ENCODE data around the gene ZNF728.
A peak's percentile ranks its signal among the peaks of the same experiment; 100 is the strongest.
"Not testable (repeated sequence)": the region's sequence is repeated elsewhere in the genome, so short reads cannot be mapped to it uniquely, and the experiment has no call there.

The ZNF728 gene

GRCh38 chr19:23002690-23003422 lies at the start of gene ZNF728:
ZNF728 (minus strand) TSS chr19:23003176; CDS start chr19:23003030, 146 bp downstream.
- Histone ChIP-seq H3K36me3 (replicated peaks) (no peaks in the 10 kb centered on the region), H3K27me3 (ENCODE audit: low read depth) (no peaks in the 10 kb centered on the region), H3K4me3 (no peak within 1 kb of the TSS), H3K9me3 (no peaks in the 10 kb centered on the region), H3K4me1 (no peaks in the 10 kb centered on the region)
- no peak for DNase-seq (ENCODE audit: low spot score in 2 of 2)
- in situ Hi-C loops (cut with MboI; ENCODE audit: low sequenced_read_pairs) = no loop called here

- Histone ChIP-seq H3K9me3 (no peaks in the 10 kb centered on the region; the same call in 1 of the 2 replicates), H3K27me3 (ENCODE audit: low read depth) (no peaks in the 10 kb centered on the region), H3K36me3 (replicated peaks) (no peaks in the 10 kb centered on the region), H3K4me3 (no peak overlapping the region), H3K4me1 (no peaks in the 10 kb centered on the region)
- in situ Hi-C loops (cut with MboI; ENCODE audit: low sequenced_read_pairs) = no loop called here
- DNase-seq (ENCODE audit: low spot score in 2 of 2) = no peak
These were observed 49.4 kb upstream of the ZNF728 start for GRCh38 chr19:23052349-23052748.

GRCh38 chr19:23049256-23049655 lies 46.3 kb upstream of the ZNF728 start:
- Histone ChIP-seq H3K36me3 (replicated peaks) (no peaks in the 10 kb centered on the region), H3K4me3 (no peak overlapping the region), H3K4me1 (no peaks in the 10 kb centered on the region), H3K9me3 (no peaks in the 10 kb centered on the region; the same call in 1 of the 2 replicates), H3K27me3 (ENCODE audit: low read depth) (no peaks in the 10 kb centered on the region)
- DNase-seq (ENCODE audit: low spot score in 2 of 2) = no peak
- in situ Hi-C loops (cut with MboI; ENCODE audit: low sequenced_read_pairs) = no loop called here

GRCh38 chr19:23046743-23047142 lies 43.8 kb upstream of the ZNF728 start:
- no peaks in the 10 kb centered on the region for H3K36me3 ChIP-seq (replicated peaks)
- in situ Hi-C loops (cut with MboI; ENCODE audit: low sequenced_read_pairs) = no loop called here
- H3K9me3 ChIP-seq = no peaks in the 10 kb centered on the region; the same call in 1 of the 2 replicates
- DNase-seq (ENCODE audit: low spot score in 2 of 2) = no peak
- H3K27me3 ChIP-seq (ENCODE audit: low read depth) = no peaks in the 10 kb centered on the region
- no peak overlapping the region for H3K4me3 ChIP-seq
- no peaks in the 10 kb centered on the region for H3K4me1 ChIP-seq

GRCh38 chr19:23033721-23034120 lies 30.7 kb upstream of the ZNF728 start:
- H3K27me3 ChIP-seq (ENCODE audit: low read depth) = no peaks in the 10 kb centered on the region
- in situ Hi-C loops (cut with MboI; ENCODE audit: low sequenced_read_pairs) = no loop called here
- H3K4me1 ChIP-seq = no peaks in the 10 kb centered on the region
- H3K4me3 ChIP-seq = no peak overlapping the region
- no peaks in the 10 kb centered on the region for H3K36me3 ChIP-seq (replicated peaks)
- no peaks in the 10 kb centered on the region for H3K9me3 ChIP-seq
- no peak for DNase-seq (ENCODE audit: low spot score in 2 of 2)

- Histone ChIP-seq H3K27me3 (ENCODE audit: low read depth) (no peaks in the 10 kb centered on the region), H3K4me3 (no peak overlapping the region), H3K36me3 (replicated peaks) (no peaks in the 10 kb centered on the region), H3K4me1 (no peaks in the 10 kb centered on the region), H3K9me3 (no peaks in the 10 kb centered on the region; the same call in 1 of the 2 replicates)
- in situ Hi-C loops (cut with MboI; ENCODE audit: low sequenced_read_pairs) = no loop called here
- no peak for DNase-seq (ENCODE audit: low spot score in 2 of 2)
These were observed 12.7 kb upstream of the ZNF728 start for GRCh38 chr19:23015660-23016059.

- H3K4me1 ChIP-seq; H3K9me3 ChIP-seq; H3K4me3 ChIP-seq; H3K36me3 ChIP-seq (replicated peaks); DNase-seq (ENCODE audit: low spot score in 2 of 2); H3K27me3 ChIP-seq (ENCODE audit: low read depth); in situ Hi-C loops (cut with MboI; ENCODE audit: low sequenced_read_pairs): not testable (repeated sequence)
These were observed 8.0 kb downstream of the ZNF728 start for GRCh38 chr19:22994957-22995356.

- in situ Hi-C loops (cut with MboI; ENCODE audit: low sequenced_read_pairs) = no loop called here
- DNase-seq (ENCODE audit: low spot score in 2 of 2) = no peak
- Histone ChIP-seq H3K9me3 (peaks cover 5% of the 10 kb centered on the region), H3K27me3 (ENCODE audit: low read depth) (no peaks in the 10 kb centered on the region), H3K36me3 (replicated peaks) (no peaks in the 10 kb centered on the region), H3K4me1 (no peaks in the 10 kb centered on the region), H3K4me3 (no peak overlapping the region)
These were observed 26.7 kb downstream of the ZNF728 start for GRCh38 chr19:22976248-22976647.

- in situ Hi-C loops (cut with MboI; ENCODE audit: low sequenced_read_pairs); H3K36me3 ChIP-seq (replicated peaks); DNase-seq (ENCODE audit: low spot score in 2 of 2); H3K4me3 ChIP-seq; H3K4me1 ChIP-seq; H3K9me3 ChIP-seq; H3K27me3 ChIP-seq (ENCODE audit: low read depth): not testable (repeated sequence)
These were observed 27.3 kb downstream of the ZNF728 start for GRCh38 chr19:22975546-22976136.

GRCh38 chr19:22945560-22945959 lies 57.4 kb downstream of the ZNF728 start:
- no peaks in the 10 kb centered on the region for H3K27me3 ChIP-seq (ENCODE audit: low read depth)
- no peak overlapping the region for H3K4me3 ChIP-seq
- no peaks in the 10 kb centered on the region for H3K36me3 ChIP-seq (replicated peaks)
- DNase-seq (ENCODE audit: low spot score in 2 of 2) = peak in 1 of 2 experiments; percentile 10
- in situ Hi-C loops (cut with MboI; ENCODE audit: low sequenced_read_pairs) = no loop called here
- no peaks in the 10 kb centered on the region; the same call in 1 of the 2 replicates for H3K9me3 ChIP-seq
- no peaks in the 10 kb centered on the region for H3K4me1 ChIP-seq

- no peaks in the 10 kb centered on the region for H3K36me3 ChIP-seq (replicated peaks)
- H3K4me3 ChIP-seq = no peak overlapping the region
- DNase-seq (ENCODE audit: low spot score in 2 of 2) = no peak
- no peaks in the 10 kb centered on the region for H3K27me3 ChIP-seq (ENCODE audit: low read depth)
- no peaks in the 10 kb centered on the region for H3K9me3 ChIP-seq
- in situ Hi-C loops (cut with MboI; ENCODE audit: low sequenced_read_pairs) = no loop called here
- H3K4me1 ChIP-seq = no peaks in the 10 kb centered on the region
These were observed 67.8 kb downstream of the ZNF728 start for GRCh38 chr19:22935151-22935550.

GRCh38 chr19:22927576-22927975 lies 75.4 kb downstream of the ZNF728 start:
- H3K36me3 ChIP-seq (replicated peaks); DNase-seq (ENCODE audit: low spot score in 2 of 2); H3K4me3 ChIP-seq; in situ Hi-C loops (cut with MboI; ENCODE audit: low sequenced_read_pairs); H3K4me1 ChIP-seq; H3K9me3 ChIP-seq; H3K27me3 ChIP-seq (ENCODE audit: low read depth): not testable (repeated sequence)

- H3K36me3 ChIP-seq (replicated peaks); H3K4me3 ChIP-seq; in situ Hi-C loops (cut with MboI; ENCODE audit: low sequenced_read_pairs); H3K4me1 ChIP-seq; DNase-seq (ENCODE audit: low spot score in 2 of 2); H3K9me3 ChIP-seq; H3K27me3 ChIP-seq (ENCODE audit: low read depth): not testable (repeated sequence)
These were observed 77.8 kb downstream of the ZNF728 start for GRCh38 chr19:22925181-22925580.

Data from HAP-1 (cell line).